ENCODE measurements around the gene ASB4.

DNA sequence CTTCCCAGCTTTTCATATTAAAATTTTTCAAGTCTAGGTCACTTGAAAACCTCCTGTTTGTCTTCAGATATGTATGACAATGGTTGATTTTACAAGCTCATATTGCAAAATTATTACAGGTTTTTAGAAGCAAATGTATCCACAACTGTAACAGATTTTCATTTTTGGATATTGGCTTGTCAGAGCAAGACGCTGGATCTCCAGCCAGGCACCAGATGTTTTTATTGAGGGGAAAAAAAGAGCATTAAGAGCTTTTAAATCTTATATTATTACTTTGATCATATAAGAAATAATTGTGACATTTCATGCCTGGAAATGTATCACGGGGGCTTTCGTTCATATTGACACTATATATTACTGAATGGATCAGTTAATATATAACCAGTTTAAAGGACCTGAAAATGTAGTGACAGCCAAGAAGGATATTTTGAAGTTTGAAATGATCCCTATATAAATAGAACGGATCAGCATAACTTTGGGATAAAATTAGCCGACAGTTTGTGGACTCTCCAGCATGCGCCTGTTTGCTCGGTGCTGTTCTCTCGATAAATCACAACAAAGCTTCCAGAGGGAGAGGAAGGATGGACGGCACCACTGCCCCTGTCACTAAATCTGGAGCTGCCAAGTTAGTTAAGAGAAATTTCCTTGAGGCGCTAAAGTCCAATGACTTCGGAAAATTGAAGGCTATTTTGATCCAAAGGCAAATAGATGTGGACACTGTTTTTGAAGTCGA lies at the start of gene ASB4:
- TF ChIP-seq CTCF (IDR thresholded peaks at IDR 0.05; ENCODE audit: insufficient read depth, low read length, poor library complexity, severe bottlenecking) (no peak), EZH2phosphoT487 (conservative IDR thresholded peaks at IDR 0.05; ENCODE audit: low read length) (no peak)
